BJ (cell line): ENCODE results near the gene ATP6V1B1. TPM values are rescaled to one million over a fixed set of nuclear protein-coding genes. Genes with fewer than 3 reads are reported as not detected.

Source experiments
- CTCF ChIA-PET: fragments of 350-600 bp; formaldehyde crosslinking; extraction: SDS; loops from one replicate; lab custom pipeline; 2021; ENCODE audit warnings: antibody characterized with exemption, inconsistent platforms; lab: Yijun Ruan, JAX
- POLR2A ChIA-PET: fragments of 300-600 bp; sonication (Branson Sonifier 250); formaldehyde crosslinking; extraction: SDS; loops from one replicate; lab custom pipeline; 2021; ENCODE audit warnings: antibody characterized with exemption; lab: Charles Lee
- DNase-seq: peaks from one replicate; pipeline ENCODE4 v3.0.0-alpha.2; 2011; ENCODE audit warnings: low read depth
- H3K27me3 ChIP-seq: 2 replicates; pipeline ENCODE4 v1.6.0; 2011; ENCODE audit warnings: low read length; ENCODE audit not compliant: control insufficient read depth, insufficient read depth
- H3K36me3 ChIP-seq: 2 replicates; pipeline ENCODE4 v1.5.1; 2011; ENCODE audit warnings: low read length; ENCODE audit not compliant: control insufficient read depth, insufficient read depth
- H3K4me3 ChIP-seq: 2 replicates; pipeline ENCODE4 v1.5.1; 2011; ENCODE audit warnings: low read depth, mild to moderate bottlenecking, control low read depth, low read length
- CTCF ChIP-seq: IDR thresholded peaks from 2 replicates; pipeline ENCODE4 v1.5.1; 2011; ENCODE audit warnings: low read depth, mild to moderate bottlenecking, control low read depth, inconsistent platforms, low read length, moderate library complexity; ENCODE audit not compliant: insufficient read depth
- polyA plus RNA-seq: library from polyadenylated mRNA; depleted of rRNA; stranded (reverse); fragments of >200 nt; gene quantifications from 2 replicates; pipeline ENCODE4 v1.2.3, GENCODE V29; 2011

ATP6V1B1 gene
- polyA plus RNA-seq, 1 experiment = 1.3 TPM

- no peak overlapping the region for H3K4me3 ChIP-seq
- ChIA-PET POLR2A (no interaction called here), CTCF (interaction anchor here (1.1 to 8.9 kb wide), 5 partner anchors 10 to 71 kb away, joined by 3 to 63 read pairs (median 6); no protein-coding TSS in a partner anchor)
- TF ChIP-seq CTCF = no peak
- DNase-seq = no peak
- H3K27me3 ChIP-seq = no peaks in the 10 kb centered on the region
- no peaks in the 10 kb centered on the region; the same call in 1 of the 2 replicates for H3K36me3 ChIP-seq
These were observed 8.1 kb upstream of the ATP6V1B1 start for GRCh38 chr2:70927641-70928040.

- DNase-seq = no peak
- ChIA-PET POLR2A (no interaction called here), CTCF (interaction anchor here (0.8 to 3.1 kb wide), 5 partner anchors 9 to 67 kb away, joined by 3 to 15 read pairs (median 9); no protein-coding TSS in a partner anchor)
- no peak overlapping the region for H3K4me3 ChIP-seq
- no peaks in the 10 kb centered on the region; the same call in 1 of the 2 replicates for H3K36me3 ChIP-seq
- no peaks in the 10 kb centered on the region for H3K27me3 ChIP-seq
- TF ChIP-seq CTCF = no peak
These were observed 7.3 kb upstream of the ATP6V1B1 start for GRCh38 chr2:70928366-70928765.

- Histone ChIP-seq H3K4me3 (no peak overlapping the region), H3K36me3 (no peaks in the 10 kb centered on the region), H3K27me3 (peaks cover 1% of the 10 kb centered on the region; the same call in 1 of the 2 replicates)
- no peak for DNase-seq
- CTCF ChIA-PET = interaction anchor here (2.5 kb wide), 1 partner anchor 11 kb away, joined by 9 read pairs; no protein-coding TSS in a partner anchor
- POLR2A ChIA-PET = no interaction called here
- TF ChIP-seq CTCF = no peak
These were observed 5.0 kb upstream of the ATP6V1B1 start for GRCh38 chr2:70930371-70931329.

GRCh38 chr2:70931376-70932000 lies 4.2 kb upstream of the ATP6V1B1 start:
- H3K36me3 ChIP-seq = no peaks in the 10 kb centered on the region
- TF ChIP-seq CTCF = no peak
- no peak for DNase-seq
- CTCF ChIA-PET = interaction anchor here (1.2 kb wide), 1 partner anchor 17 kb away, joined by 4 read pairs; no protein-coding TSS in a partner anchor
- H3K4me3 ChIP-seq = no peak overlapping the region
- H3K27me3 ChIP-seq = peaks cover 2% of the 10 kb centered on the region; the same call in 1 of the 2 replicates
- POLR2A ChIA-PET = no interaction called here
